GM12872 (cell line): ENCODE data around the gene ARPC5.

Experiments used
- TF ChIP-seq, protein P1 (sequence below): IDR thresholded peaks from 3 replicates; pipeline ENCODE4 v1.5.1; 2011; ENCODE audit warnings: low read depth, mild to moderate bottlenecking, low read length, moderate library complexity; ENCODE audit not compliant: insufficient read depth

ARPC5 gene

GRCh38 chr1:183605904-183606303 lies 29.7 kb downstream of the ARPC5 start:
- TF ChIP-seq, protein P1, sequence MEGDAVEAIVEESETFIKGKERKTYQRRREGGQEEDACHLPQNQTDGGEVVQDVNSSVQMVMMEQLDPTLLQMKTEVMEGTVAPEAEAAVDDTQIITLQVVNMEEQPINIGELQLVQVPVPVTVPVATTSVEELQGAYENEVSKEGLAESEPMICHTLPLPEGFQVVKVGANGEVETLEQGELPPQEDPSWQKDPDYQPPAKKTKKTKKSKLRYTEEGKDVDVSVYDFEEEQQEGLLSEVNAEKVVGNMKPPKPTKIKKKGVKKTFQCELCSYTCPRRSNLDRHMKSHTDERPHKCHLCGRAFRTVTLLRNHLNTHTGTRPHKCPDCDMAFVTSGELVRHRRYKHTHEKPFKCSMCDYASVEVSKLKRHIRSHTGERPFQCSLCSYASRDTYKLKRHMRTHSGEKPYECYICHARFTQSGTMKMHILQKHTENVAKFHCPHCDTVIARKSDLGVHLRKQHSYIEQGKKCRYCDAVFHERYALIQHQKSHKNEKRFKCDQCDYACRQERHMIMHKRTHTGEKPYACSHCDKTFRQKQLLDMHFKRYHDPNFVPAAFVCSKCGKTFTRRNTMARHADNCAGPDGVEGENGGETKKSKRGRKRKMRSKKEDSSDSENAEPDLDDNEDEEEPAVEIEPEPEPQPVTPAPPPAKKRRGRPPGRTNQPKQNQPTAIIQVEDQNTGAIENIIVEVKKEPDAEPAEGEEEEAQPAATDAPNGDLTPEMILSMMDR, result no peak

GRCh38 chr1:183604815-183605214 lies 30.8 kb downstream of the ARPC5 start:
- TF ChIP-seq, protein P1, result no peak

DNA sequence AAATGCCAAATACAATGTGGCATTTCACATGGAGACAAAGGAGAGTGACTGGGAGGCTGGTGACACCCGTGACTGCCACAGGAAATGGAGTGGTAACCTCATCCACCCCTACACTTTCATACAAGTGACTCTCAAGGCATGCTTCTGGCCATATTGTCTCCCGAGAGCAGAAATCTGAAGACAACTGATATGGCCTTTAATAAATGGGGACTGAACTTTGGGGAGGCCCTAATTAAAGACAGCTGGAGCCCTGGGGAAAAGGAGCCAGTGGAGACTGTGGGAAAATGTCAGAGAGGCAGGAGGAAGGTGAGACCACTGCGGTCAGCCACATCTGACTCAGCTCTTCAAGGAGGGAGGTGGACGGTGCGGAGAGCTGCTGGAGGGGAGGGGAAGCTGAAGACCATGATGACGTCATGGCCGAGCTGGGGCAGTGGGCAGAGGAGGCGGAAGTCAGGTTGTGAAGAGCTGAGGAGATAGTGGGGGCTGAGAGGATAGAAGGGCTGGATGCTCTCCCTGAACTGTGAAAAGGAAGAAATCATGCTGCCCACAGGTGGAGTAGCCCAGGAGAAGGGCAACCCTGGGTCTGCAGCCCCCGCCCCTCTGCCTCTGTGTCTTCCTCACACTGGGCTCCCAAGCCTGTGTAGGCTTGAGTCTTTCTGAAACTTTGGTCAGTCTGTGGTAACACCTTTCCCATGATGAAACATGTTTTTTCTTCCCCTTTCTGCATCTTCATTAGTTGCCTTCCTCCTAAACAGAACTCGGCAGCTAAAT lies 31.4 kb downstream of the ARPC5 start:
- TF ChIP-seq, protein P1, result no peak

GRCh38 chr1:183602510-183602909 lies 33.1 kb downstream of the ARPC5 start:
- TF ChIP-seq, protein P1, result no peak

- TF ChIP-seq, protein P1, result no peak
Measured at GRCh38 chr1:183600634-183601033, 34.9 kb downstream of the ARPC5 start.

DNA sequence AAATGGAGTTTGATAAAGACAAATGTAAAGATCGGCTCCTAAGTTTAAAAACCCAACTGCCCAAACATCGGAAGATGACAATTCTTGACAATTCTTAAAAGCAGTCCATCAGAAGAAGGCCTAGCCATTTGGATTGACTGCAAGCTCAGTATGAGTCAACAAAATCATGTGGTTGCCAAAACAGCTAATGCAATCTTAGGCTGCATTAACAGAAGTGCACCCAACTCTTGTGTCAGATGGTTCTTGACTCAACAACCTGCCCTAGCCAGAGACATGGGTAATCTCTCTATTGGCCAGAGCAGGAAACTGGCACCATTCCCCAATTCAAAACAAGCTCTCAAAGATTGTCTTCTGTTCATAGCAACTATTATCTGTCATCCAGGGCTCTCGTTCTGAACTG lies 35.4 kb downstream of the ARPC5 start:
- TF ChIP-seq, protein P1, result no peak

- TF ChIP-seq, protein P1, result no peak
Measured at GRCh38 chr1:183598386-183598785, 37.2 kb downstream of the ARPC5 start.
